ENCODE data around the gene MCTP2.
A peak's percentile ranks its signal among the peaks of the same experiment; 100 is the strongest.

The MCTP2 gene

DNA sequence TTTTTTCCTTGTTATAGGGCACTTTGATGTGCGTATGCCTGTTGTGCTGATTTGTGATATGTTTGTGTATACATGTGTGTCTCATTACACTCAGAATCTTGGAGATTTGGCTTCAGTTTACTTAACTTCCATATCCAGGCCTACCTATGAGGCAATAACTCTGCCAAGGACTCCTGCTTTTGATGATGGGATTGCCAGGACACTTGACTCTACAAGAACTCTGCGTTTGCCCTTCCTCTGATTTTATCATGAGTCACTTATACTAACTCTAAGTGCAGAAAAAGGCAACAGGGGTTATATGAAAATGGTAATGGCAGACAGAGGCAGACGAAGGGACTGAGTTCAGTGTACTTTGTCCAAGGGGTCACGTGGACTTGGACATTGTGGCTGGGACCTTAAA, 33.6 kb downstream of the MCTP2 start:
- peak; percentile 8 for DNase-seq

DNA sequence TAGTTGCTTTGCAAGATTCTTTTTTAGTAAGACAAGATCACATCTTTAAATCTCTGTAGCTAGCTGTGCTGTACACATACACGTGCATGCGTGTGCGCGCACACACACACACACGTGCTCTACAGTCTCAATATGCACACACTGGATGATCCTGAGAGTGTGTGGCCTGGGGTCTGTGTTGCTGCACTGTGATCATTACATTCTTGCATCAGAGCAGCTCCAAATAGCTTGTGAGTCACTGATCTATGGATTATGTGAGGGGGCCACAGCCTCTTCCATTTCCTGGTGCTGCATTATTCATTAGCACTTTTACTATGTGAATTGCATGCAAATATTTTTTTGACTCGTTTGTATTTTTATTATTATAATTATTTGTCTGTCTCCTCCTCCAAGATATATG, 34.6 kb downstream of the MCTP2 start:
- DNase-seq, result peak; percentile 52

DNA sequence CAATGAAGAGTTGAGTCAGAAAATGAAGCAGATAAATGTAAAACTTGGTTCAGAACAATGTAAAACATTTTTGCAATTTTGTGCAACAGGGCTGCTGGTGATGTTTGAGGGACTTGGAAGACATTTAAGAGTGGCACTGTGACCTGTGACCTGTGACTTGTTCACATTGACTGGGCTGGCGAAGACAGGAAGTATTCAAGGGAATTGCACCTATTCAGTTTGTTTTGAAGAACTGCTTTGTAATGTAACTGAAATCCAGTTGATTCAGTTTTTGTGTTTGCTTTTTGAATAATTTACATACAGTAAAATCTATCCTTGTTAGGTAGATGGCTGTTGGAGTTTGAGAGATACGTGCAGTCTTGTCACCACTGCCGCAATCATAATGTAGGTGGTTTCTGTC, 35.4 kb downstream of the MCTP2 start:
- DNase-seq, result no peak

DNA sequence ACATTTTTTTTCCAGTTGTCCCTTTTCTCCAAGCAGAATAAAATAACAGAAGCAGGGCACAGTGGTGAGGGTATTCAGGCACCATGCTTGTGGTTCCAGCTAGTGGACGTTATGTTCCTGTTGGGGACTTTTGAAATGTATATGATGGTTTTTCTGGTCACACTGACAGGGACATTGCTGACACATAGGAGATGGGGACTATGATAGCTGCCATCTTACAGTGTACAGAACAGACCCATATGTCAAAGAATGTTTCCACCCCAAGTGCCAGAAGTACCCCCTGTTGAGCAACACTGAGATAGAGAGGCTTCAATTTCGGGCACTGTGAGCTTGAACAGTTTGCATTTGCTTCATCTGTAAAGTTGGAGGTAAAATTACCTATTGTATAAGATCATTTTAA, 38.6 kb downstream of the MCTP2 start:
- DNase-seq, result no peak

DNA sequence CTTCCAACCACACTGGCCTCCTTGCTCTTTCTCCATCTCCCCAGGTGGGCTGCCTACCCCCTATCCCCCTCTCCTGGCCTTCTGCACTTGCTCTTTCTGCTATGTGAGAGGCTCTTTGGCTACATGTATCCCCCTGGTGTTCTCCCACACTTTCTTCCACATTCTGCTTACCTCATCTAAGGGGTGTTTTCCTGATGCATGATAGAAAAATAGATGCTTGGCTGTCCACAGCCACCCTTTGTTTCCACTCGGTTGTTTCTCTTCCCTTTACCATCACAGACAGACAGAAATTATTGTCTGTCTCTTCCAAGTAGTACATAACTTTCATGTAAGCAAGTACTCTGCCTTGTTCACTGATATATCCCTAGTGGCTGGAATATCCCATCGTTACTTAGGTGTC, 39.2 kb downstream of the MCTP2 start:
- DNase-seq, result no peak

DNA sequence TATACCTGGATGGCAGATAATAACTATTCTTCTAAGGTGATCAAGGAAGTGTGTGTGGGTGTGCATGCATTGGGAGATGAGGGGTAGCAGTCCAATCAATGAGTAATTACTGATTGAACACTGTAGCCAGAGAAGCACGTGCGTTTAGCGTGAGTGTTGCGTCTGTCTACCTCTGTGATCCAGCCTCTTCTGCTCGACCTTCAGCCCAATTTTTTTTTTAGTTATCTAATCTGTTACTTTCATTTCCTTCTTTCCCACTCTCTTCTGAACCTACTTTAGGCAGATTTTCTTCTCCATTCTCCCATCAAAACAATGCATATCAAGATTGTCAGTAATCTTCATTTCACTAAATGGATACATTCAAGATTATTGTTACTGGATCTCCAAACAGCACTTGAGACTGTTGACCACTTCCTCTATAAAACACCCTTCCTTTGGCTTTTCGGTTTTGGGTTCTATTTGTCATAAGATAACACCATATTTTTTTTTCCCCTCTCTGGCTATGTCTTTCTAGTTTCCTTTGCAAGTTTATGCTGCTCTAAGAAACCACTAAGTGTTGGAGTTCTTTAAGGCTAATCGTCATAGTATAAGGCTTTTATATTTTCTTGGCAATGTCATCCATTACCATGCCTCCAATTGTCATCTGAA, 41.0 kb downstream of the MCTP2 start:
- no peak for DNase-seq

DNA sequence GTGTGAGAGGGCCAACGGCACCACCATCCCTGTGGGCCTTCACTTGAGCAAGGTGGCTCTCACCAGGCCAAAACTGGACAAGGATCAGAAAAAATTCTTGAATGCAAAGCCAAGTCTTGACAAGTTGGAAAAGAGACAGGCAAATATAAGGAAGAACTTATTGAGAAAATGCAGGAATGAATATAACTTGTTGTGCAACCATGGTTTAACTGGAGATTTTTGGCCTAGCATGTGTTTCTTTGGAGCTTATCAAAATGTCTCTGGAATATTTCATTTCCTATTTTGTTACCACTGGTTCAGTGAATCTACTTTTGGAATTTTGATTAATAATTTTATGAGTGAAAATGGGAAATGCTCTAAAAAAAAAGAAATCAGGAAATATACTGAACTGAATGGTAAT, 42.5 kb downstream of the MCTP2 start:
- no peak for DNase-seq

DNA sequence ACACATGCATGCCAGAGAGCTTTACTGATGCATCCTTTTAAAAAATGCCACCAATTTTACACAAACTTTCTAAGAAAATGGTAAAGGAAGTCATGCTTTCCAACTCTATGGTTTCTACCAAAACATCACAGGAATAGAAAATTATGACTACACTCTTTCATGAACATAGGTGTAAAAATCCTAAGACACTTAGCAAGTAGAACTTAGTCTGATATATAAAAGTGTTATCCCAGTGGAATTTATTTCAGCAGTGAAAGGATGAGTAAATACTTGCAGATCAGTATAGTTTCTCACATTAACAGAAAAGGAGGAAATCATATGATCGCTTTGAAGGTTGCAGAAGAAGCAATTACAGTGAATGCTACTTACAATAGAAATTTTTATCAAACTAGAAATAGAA, 43.4 kb downstream of the MCTP2 start:
- no peak for DNase-seq

DNA sequence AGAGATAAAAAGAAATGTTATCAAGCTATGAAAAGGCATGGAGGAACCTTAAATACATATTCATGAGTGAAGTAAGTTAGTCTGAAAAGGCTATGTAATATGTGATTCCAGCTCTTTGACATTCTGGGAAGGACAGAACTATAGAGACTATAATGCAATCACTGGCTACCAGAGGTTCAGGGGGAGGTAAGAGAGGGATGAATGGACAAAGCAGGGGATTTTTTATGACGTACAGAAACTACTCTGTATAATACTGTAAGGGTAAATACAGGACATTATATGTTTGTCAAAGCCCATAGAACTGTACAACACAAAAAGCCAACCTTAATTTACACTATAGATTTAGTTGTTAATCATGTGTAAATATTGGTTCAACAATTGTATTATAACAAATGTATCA, 46.1 kb downstream of the MCTP2 start:
- no peak for DNase-seq

DNA sequence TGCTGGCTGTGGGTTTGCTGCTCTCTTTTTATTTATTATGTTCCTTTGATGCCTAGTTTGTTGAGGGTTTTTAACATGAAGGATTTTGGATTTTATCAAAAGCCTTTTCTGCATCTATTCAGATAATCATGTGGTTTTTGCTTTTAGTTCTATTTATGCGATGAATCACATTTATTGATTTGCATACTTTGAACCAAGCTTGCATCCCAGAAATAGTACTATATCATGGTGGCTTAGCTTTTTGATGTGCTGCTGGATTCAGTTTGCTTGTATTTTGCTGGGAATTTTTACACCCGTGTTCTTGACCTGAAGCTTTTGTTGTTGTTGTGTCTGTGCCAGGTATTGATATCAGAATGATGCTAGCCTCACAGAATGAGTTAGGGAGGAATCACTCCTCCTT, 48.4 kb downstream of the MCTP2 start:
- DNase-seq, result no peak

DNA sequence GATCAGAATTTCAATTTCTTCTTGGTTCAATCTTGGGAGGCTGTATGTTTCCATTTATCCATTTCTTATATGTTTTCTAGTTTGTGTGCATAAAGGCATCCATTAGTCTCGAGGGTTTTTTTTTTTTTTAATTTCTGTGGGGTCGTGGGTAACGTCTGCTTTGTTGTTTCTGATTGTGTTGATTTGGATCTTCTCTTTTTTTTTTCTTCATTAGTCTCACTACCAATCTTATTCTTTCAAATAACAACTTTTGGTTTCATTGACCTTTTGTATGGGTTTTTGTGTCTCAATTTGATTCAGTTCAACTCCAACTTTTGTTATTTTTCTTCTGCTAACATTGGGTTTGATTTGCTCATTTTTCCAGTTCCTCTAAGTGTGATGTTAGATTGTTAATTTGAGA, 48.9 kb downstream of the MCTP2 start:
- no peak for DNase-seq

DNA sequence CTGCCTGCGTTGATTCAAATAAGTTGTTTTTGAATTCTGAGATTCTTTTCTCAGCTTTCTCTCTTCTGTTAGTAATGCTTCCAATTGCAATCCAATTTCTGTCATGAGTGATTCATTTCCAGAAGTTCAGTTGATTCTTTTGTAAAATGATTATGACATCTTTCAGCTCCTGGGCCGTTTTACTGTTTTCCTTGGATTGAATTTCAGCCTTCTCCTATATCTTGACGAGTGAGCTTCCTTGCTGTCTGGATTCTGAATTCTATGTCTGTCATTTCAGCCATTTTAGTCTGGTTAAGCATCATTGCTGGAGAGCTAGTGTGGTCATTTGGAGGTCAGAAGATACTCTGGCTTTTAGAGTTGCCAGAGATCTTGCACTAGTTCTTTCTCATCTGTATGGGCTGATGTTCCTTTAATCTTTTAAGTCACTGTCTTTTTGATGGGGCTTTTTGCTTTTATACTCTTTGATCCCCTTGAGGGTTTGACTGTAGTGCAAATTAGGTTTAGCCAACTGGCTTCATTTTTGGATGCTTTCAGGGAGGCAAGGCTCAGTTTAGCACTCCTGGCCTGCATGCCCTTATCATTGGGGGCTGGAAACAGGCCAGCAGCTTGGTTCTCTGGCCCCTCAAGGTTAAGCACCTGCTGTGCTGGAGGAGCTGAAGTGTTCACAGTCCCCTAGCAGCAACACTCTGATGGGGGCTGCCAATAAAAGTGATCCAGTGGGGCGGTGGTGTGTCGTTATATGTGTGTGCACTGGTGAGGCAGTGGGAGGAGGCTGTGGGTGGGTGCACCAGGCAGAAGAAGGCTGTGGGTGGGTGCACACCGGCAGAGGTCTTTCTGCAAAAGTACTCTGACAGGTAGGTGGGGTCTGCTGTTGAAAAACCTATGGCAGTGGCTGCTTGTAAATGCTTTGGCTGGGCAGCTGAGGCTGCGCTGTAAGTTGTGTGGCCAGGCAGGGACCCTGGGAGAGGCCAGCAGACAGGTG, 51.2 kb downstream of the MCTP2 start:
- DNase-seq, result peak; percentile 35

DNA sequence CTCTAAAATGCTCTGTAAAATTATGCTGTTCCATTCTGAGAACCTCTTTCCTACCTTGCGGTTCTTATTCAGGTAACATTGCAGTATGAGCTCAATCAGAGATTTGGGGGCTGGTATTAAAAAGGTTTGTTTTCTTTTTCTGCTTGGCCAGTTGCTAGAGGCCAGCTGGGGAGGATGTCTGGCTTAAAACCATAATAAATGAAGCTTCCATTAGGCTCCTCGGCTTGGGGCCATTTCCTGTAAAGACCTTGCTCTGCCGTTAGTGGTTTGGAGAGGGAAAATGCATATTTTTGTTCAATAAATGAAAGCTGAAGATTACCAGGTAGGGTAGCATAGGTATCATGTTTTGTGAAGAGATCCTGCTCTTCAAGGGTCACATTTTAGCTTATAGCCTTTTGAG, 55.2 kb downstream of the MCTP2 start:
- no peak for DNase-seq

DNA sequence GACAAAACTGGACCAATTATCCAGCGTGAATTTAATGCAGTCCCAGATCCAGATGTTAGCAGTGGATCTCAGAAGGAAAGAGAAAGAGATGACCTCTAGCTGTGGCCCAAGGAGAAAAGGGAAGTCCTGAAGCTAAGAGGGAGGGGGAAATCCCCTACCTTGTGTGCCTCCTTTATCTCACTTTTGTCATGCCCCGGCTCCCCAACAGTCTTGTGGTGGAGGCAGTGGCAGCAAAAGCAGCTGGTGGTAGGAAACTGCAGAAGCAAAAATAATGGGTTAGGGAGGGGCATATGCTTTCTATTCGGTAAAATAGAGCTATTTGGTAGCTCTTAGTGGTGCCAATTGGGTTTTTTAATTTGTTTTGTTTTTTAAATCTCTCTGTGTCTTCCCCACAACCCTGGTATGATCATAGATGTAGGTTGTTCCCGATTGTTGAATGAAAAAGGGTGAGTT, 56.5 kb downstream of the MCTP2 start:
- no peak for DNase-seq

DNA sequence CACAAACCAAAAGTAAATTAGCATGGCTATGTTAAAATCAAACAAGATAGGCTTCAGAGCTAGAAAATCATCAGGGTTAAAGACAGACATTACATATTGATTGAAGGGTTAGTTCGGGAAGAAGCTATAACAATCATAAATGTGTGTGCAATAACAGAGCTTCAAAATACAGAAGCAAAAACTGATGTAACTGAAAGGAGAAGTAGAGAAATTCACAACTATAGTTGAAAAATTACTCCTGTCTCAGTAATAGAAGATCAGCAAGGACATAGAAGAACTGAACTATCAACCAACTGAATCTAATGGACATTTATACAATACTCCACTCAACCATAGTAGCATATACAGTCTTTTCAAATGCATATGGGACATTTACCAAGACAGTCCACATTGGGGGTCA, 59.4 kb downstream of the MCTP2 start:
- DNase-seq, result no peak

DNA sequence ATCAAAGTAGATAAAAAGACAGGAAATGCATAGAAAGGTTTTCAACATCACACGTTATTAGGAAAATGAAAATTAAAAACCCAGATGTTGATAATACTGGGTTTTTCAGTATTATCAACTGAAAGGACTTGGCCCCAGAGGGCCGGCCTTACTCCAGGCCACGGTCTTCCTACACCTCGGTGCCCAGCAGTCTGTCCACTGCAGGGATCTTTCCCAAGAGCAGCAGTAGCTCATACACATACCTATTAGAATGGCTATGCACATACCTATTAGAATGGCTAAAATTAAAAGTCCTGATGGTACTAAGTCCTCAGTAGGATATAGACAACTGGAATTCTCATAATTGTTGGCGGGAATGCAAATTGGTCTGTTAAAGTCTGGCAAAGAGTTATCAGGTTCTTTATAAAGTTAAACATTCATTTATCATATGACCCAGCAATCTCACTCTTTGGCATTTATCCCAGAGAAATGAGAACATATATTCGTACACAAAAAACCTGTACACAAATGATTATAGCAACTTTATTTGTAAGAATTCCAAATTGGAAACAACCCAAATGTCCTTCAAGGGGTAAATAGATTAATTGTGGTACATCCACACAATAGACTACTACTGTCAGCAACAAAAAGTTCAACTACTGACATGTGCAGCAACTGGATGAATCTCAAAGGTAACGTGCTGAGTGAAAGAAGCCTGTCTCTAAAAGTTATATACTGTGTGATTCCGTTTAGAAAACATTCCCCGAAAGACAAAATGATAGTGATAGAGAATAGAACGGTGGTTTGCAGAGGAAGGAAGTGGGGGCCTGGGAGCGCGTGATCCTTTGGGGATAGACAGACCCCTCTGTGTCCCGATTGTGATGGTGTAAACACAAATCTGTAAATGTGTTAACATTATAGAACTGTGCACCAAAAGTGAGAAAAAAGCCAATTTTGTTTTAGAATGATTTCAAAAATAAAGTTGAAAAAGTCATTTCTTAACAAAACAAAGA, 62.3 kb downstream of the MCTP2 start:
- DNase-seq, result no peak

DNA sequence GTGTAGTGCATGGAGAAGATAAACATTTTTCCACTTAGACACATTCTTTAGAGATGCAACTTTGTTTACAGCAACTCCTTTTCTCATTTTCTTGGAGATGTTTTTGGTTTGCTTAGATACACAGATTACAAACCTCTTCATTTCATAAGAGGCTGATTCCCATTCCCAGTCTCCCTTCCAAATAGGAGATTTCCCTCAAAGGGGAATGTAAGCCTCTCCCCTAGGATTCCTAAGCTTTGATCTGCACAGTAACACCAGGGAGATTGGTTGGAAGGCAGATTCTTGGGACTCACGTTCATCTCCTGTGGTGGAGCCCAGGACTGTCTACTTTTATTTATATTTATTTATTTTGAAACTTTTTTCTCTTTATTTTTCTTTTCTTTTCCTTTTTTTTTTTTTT, 63.2 kb downstream of the MCTP2 start:
- peak; percentile 34 for DNase-seq

DNA sequence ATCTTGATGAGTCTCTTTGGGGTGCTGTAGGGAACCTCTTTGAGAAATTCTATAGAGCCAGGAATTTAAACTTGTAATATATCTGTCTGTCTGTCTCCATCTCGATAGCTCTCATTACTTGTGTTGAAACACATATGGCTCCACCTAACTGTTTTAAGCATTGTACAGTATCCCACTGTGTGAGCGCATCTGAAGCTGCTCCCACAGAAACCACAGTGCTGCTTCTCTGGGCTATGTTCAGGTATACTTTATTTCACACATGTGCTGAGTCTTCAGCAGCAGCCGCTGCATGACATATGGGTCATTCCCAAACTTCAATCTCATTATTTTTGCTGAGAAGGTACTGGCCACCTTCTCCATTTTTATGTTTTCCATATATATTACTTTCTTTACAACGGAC, 63.9 kb downstream of the MCTP2 start:
- DNase-seq, result no peak

DNA sequence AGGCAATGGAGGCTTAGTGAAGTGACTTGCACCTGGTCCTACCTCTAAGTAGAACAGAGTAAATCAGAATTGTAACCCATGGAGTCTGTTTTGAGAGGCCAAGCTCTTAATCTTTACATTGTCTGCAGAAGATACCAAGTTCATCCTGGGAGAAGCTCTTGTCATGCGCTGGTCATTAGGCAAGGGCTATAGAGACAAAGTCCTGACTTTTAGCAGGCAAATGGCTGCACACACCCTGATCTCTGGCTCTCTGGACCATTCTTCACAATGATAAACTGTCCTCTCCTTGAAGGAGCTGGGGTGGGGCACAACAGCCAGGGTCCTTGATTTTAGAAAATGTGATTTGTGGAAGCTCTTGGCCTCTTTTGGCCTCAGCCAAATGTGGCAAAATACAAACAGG, 65.4 kb downstream of the MCTP2 start:
- no peak for DNase-seq

DNA sequence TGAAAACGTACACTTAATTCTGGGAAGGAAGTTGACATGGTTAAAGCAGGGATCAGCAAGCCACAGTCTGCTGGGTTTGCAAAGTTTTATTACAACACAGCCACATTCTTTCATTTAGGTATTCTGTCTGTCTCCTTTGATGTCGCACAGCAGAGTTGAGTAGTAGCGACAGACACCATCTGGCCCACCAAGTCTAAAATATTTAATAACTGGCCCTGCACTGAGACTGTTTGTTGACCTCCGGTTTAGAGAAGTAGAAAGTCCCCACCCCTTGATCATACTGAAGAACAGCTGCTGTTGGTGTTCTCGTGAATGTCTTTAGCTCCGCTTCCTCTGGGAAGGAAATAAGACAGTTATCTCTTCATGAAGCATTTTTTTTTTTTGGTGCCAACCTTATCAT, 66.2 kb downstream of the MCTP2 start:
- no peak for DNase-seq

DNA sequence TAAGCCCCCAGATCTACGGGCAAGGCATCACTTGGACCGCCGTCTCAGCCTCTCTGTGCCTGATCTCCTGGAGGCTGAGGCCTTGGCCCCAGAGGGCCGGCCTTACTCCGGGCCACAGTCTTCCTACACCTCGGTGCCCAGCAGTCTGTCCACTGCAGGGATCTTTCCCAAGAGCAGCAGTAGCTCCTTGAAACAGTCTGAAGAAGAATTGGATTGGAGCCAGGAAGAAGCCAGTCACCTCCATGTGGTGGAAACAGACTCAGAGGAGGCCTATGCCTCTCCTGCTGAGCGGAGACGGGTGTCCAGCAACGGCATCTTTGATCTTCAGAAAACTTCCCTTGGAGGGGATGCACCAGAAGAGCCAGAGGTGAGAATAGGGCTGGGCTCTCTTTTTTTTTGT, 67.0 kb downstream of the MCTP2 start:
- no peak for DNase-seq

DNA sequence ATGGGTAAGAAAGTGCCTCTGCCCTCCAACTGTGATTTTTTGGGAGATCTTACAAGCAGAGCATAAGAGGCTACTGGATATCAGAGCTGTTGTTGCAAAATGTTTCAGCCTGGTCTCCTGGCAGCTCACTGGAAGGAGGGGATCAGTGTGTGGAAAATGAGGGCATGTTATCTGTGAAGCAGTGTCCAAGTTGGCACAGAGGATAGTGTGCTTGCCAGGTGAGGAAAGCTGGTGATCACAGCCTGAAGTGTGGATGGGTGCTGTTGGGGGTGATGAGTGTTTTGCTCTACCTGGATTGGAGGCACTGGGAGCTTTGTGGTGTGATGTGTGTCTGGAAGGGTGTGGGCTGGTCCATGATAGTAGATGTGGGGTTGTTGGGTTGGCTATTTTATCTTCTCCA, 69.3 kb downstream of the MCTP2 start:
- DNase-seq, result no peak

DNA sequence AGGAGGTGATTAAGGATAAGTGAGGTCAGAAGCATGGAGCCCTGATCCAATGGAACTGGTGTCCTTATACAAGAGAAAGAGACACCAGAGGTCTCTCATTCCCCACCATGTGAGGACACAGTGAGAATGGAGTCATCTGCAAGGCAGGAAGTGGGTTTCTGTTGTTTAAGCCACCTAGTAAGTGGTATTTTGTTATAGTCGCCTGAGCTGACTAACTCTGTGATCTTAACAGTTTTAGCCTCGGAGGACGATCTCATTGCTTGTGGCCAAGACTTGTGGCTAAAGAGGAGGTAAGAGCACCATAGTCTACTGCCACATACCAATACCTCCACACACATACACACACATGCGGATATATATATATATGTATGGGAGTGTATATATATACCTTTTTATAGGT, 73.8 kb downstream of the MCTP2 start:
- peak; percentile 50 for DNase-seq

Measured in fibroblast of skin of right biceps (primary cell).